Cortex of kidney (tissue), 1 donor: ENCODE results near the gene TBC1D9B.

Source experiments
- DNase-seq: peaks from one replicate; lab custom pipeline; 2025; lab: John Stamatoyannopoulos, UW

The TBC1D9B gene

GRCh38 chr5:179820483-179821297, 87.0 kb downstream of the TBC1D9B start, which contains the start of gene SQSTM1:
Gene SQSTM1 (plus strand): TSS chr5:179820905. CDS start chr5:179820937, 32 bp downstream.
- no peak for DNase-seq

GRCh38 chr5:179820127-179820482, 87.6 kb downstream of the TBC1D9B start:
- no peak for DNase-seq

GRCh38 chr5:179819296-179820126, 88.2 kb downstream of the TBC1D9B start:
- no peak for DNase-seq

- DNase-seq: peak; percentile 84
Measured at GRCh38 chr5:179818746-179819295, 88.9 kb downstream of the TBC1D9B start.

- no peak for DNase-seq
Measured at GRCh38 chr5:179817890-179818745, 89.6 kb downstream of the TBC1D9B start.

- no peak for DNase-seq
Measured at GRCh38 chr5:179817470-179817840, 90.2 kb downstream of the TBC1D9B start.

GRCh38 chr5:179816796-179817469, 90.8 kb downstream of the TBC1D9B start:
- no peak for DNase-seq

- DNase-seq: no peak
Measured at GRCh38 chr5:179816401-179816795, 91.3 kb downstream of the TBC1D9B start.

- no peak for DNase-seq
Measured at GRCh38 chr5:179815491-179816249, 92.0 kb downstream of the TBC1D9B start.

GRCh38 chr5:179814090-179814489, 93.6 kb downstream of the TBC1D9B start:
- no peak for DNase-seq

GRCh38 chr5:179812997-179813607, 94.6 kb downstream of the TBC1D9B start:
- no peak for DNase-seq

GRCh38 chr5:179812135-179812825, 95.4 kb downstream of the TBC1D9B start:
- no peak for DNase-seq
